ENCODE data around the gene ANKDD1B. TPM values are rescaled to one million over a fixed set of nuclear protein-coding genes. Genes with fewer than 3 reads are reported as not detected.

ANKDD1B gene
- total and polyA plus RNA-seq, 2 experiments from 2014 or later, result 0.40 to 0.73 TPM

DNA sequence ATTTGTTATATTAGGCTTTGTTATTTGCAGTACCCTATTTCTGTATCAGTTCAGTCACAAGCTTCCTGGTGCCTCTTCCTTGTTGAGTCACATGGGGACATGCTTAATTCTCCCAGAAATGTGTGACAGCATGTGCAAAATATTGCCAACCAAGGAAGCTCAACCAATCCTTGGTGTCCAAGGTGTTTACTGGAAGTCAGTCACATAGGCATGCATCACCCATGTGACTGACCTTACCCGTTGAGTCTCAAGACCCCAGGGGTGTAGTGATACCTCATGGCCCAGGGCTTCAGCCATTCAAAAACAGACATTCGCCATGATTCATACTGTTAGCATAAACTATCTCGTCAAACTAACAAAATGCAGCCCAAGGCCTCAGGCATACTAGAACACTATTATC lies 9.3 kb upstream of the ANKDD1B start (continued):
- TF ChIP-seq, protein P1, sequence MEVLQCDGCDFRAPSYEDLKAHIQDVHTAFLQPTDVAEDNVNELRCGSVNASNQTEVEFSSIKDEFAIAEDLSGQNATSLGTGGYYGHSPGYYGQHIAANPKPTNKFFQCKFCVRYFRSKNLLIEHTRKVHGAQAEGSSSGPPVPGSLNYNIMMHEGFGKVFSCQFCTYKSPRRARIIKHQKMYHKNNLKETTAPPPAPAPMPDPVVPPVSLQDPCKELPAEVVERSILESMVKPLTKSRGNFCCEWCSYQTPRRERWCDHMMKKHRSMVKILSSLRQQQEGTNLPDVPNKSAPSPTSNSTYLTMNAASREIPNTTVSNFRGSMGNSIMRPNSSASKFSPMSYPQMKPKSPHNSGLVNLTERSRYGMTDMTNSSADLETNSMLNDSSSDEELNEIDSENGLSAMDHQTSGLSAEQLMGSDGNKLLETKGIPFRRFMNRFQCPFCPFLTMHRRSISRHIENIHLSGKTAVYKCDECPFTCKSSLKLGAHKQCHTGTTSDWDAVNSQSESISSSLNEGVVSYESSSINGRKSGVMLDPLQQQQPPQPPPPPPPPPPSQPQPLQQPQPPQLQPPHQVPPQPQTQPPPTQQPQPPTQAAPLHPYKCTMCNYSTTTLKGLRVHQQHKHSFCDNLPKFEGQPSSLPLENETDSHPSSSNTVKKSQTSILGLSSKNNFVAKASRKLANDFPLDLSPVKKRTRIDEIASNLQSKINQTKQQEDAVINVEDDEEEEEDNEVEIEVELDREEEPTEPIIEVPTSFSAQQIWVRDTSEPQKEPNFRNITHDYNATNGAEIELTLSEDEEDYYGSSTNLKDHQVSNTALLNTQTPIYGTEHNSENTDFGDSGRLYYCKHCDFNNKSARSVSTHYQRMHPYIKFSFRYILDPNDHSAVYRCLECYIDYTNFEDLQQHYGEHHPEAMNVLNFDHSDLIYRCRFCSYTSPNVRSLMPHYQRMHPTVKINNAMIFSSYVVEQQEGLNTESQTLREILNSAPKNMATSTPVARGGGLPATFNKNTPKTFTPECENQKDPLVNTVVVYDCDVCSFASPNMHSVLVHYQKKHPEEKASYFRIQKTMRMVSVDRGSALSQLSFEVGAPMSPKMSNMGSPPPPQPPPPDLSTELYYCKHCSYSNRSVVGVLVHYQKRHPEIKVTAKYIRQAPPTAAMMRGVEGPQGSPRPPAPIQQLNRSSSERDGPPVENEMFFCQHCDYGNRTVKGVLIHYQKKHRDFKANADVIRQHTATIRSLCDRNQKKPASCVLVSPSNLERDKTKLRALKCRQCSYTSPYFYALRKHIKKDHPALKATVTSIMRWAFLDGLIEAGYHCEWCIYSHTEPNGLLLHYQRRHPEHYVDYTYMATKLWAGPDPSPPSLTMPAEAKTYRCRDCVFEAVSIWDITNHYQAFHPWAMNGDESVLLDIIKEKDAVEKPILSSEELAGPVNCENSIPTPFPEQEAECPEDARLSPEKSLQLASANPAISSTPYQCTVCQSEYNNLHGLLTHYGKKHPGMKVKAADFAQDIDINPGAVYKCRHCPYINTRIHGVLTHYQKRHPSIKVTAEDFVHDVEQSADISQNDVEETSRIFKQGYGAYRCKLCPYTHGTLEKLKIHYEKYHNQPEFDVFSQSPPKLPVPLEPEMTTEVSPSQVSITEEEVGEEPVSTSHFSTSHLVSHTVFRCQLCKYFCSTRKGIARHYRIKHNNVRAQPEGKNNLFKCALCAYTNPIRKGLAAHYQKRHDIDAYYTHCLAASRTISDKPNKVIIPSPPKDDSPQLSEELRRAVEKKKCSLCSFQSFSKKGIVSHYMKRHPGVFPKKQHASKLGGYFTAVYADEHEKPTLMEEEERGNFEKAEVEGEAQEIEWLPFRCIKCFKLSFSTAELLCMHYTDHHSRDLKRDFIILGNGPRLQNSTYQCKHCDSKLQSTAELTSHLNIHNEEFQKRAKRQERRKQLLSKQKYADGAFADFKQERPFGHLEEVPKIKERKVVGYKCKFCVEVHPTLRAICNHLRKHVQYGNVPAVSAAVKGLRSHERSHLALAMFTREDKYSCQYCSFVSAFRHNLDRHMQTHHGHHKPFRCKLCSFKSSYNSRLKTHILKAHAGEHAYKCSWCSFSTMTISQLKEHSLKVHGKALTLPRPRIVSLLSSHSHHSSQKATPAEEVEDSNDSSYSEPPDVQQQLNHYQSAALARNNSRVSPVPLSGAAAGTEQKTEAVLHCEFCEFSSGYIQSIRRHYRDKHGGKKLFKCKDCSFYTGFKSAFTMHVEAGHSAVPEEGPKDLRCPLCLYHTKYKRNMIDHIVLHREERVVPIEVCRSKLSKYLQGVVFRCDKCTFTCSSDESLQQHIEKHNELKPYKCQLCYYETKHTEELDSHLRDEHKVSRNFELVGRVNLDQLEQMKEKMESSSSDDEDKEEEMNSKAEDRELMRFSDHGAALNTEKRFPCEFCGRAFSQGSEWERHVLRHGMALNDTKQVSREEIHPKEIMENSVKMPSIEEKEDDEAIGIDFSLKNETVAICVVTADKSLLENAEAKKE (CRISPR knock-in tag; IDR thresholded peaks at IDR 0.05), result no peak
- TF ChIP-seq CREB1 (CRISPR knock-in tag; IDR thresholded peaks at IDR 0.05; ENCODE audit: low read depth) (no peak), NANOG (IDR thresholded peaks at IDR 0.05; ENCODE audit: borderline replicate concordance) (no peak), ZNF331 (CRISPR knock-in tag; IDR thresholded peaks at IDR 0.05; ENCODE audit: low read depth) (no peak), EZH2 (IDR thresholded peaks at IDR 0.05; ENCODE audit: low read depth, unreplicated experiment) (no peak), ZNF114 (CRISPR knock-in tag; IDR thresholded peaks at IDR 0.05) (no peak)
- TF ChIP-seq, protein P2, sequence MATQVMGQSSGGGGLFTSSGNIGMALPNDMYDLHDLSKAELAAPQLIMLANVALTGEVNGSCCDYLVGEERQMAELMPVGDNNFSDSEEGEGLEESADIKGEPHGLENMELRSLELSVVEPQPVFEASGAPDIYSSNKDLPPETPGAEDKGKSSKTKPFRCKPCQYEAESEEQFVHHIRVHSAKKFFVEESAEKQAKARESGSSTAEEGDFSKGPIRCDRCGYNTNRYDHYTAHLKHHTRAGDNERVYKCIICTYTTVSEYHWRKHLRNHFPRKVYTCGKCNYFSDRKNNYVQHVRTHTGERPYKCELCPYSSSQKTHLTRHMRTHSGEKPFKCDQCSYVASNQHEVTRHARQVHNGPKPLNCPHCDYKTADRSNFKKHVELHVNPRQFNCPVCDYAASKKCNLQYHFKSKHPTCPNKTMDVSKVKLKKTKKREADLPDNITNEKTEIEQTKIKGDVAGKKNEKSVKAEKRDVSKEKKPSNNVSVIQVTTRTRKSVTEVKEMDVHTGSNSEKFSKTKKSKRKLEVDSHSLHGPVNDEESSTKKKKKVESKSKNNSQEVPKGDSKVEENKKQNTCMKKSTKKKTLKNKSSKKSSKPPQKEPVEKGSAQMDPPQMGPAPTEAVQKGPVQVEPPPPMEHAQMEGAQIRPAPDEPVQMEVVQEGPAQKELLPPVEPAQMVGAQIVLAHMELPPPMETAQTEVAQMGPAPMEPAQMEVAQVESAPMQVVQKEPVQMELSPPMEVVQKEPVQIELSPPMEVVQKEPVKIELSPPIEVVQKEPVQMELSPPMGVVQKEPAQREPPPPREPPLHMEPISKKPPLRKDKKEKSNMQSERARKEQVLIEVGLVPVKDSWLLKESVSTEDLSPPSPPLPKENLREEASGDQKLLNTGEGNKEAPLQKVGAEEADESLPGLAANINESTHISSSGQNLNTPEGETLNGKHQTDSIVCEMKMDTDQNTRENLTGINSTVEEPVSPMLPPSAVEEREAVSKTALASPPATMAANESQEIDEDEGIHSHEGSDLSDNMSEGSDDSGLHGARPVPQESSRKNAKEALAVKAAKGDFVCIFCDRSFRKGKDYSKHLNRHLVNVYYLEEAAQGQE (IDR thresholded peaks at IDR 0.05; ENCODE audit: unreplicated experiment), result no peak

Data from GM23338 (cell line).